Mesenchymal stem cell (in vitro differentiated cells and primary cell): Measurements from ENCODE around the gene TRAF3IP1.

ENCODE experiments used
- DNase-seq: peaks from one replicate; pipeline ENCODE4 v3.0.0-alpha.2; 2013
- H2AFZ ChIP-seq: one replicate; pipeline ENCODE4 v1.6.1; 2013; ENCODE audit warnings: low read depth, mild to moderate bottlenecking, control low read depth, inconsistent platforms, low read length, moderate library complexity
- H2AK5ac ChIP-seq: 2 replicates; pipeline ENCODE4 v1.6.1; 2013; ENCODE audit warnings: low read length, moderate library complexity, mild to moderate bottlenecking, inconsistent platforms; ENCODE audit not compliant: severe bottlenecking
- H2BK120ac ChIP-seq: one replicate; pipeline ENCODE4 v1.6.1; 2013; ENCODE audit warnings: low read depth, mild to moderate bottlenecking, inconsistent platforms, low read length, moderate library complexity
- H2BK12ac ChIP-seq, 2 experiments: one replicate each; pipeline ENCODE4 v1.6.1; 2013; ENCODE audit warnings: inconsistent platforms in 2 of 2, low read length in 2 of 2, mild to moderate bottlenecking in 2 of 2, moderate library complexity in 2 of 2, control low read depth in 1 of 2
- H2BK15ac ChIP-seq: one replicate; pipeline ENCODE4 v1.6.1; 2013; ENCODE audit warnings: mild to moderate bottlenecking, low read depth, inconsistent platforms; ENCODE audit not compliant: poor library complexity, severe bottlenecking
- H2BK5ac ChIP-seq: 2 replicates; pipeline ENCODE4 v1.6.1; 2013; ENCODE audit warnings: low read depth, mild to moderate bottlenecking, low read length, control low read depth, inconsistent platforms; ENCODE audit not compliant: poor library complexity, severe bottlenecking
- H3K14ac ChIP-seq, 2 experiments: one replicate each; pipeline ENCODE4 v1.6.1; 2013; ENCODE audit warnings: inconsistent platforms in 2 of 2, low read length in 2 of 2, control low read depth in 1 of 2, mild to moderate bottlenecking in 1 of 2, moderate library complexity in 1 of 2
- H3K18ac ChIP-seq, 2 experiments: one replicate each; pipeline ENCODE4 v1.6.1; 2013; ENCODE audit warnings: inconsistent platforms in 2 of 2, low read length in 2 of 2, control low read depth in 1 of 2, low read depth in 1 of 2, mild to moderate bottlenecking in 1 of 2
- H3K23ac ChIP-seq, 2 experiments: one replicate each; pipeline ENCODE4 v1.6.1; 2013; ENCODE audit warnings: inconsistent platforms in 2 of 2, low read length in 2 of 2, mild to moderate bottlenecking in 2 of 2, moderate library complexity in 2 of 2, control low read depth in 1 of 2
- H3K27ac ChIP-seq: 2 replicates; pipeline ENCODE4 v1.5.1; 2013; ENCODE audit warnings: mild to moderate bottlenecking, moderate library complexity, low read length, control low read depth, inconsistent platforms; ENCODE audit not compliant: poor library complexity, severe bottlenecking
- H3K27me3 ChIP-seq, 2 experiments: 2 replicates each; pipeline versions ENCODE4 v1.6.1 to v1.7.0; 2013; ENCODE audit warnings: low read length in 2 of 2, mild to moderate bottlenecking in 2 of 2, moderate library complexity in 2 of 2, control low read depth in 1 of 2, inconsistent platforms in 1 of 2; ENCODE audit not compliant: control insufficient read depth in 1 of 2, insufficient read depth in 1 of 2
- H3K36me3 ChIP-seq, 2 experiments: 2 replicates each; pipeline versions ENCODE4 v1.6.1 to v1.7.0; 2013; ENCODE audit warnings: low read length in 2 of 2, control low read depth in 1 of 2, inconsistent platforms in 1 of 2, low read depth in 1 of 2, mild to moderate bottlenecking in 1 of 2; ENCODE audit not compliant: insufficient read depth in 2 of 2, control insufficient read depth in 1 of 2
- H3K4ac ChIP-seq, 2 experiments: one replicate each; pipeline ENCODE4 v1.6.1; 2013; ENCODE audit warnings: inconsistent platforms in 2 of 2, low read length in 2 of 2, mild to moderate bottlenecking in 2 of 2, moderate library complexity in 2 of 2, control low read depth in 1 of 2, low read depth in 1 of 2
- H3K4me1 ChIP-seq: 2 replicates; pipeline ENCODE4 v1.6.1; 2013; ENCODE audit warnings: low read depth, low read length, control low read depth; ENCODE audit not compliant: control insufficient read depth, insufficient read depth
- H3K4me2 ChIP-seq: 2 replicates; pipeline ENCODE4 v1.6.1; 2013; ENCODE audit warnings: low read length, mild to moderate bottlenecking, inconsistent platforms; ENCODE audit not compliant: poor library complexity, severe bottlenecking
- H3K4me3 ChIP-seq, 2 experiments: 2 replicates each; pipeline versions ENCODE4 v1.5.1 to v1.7.0; 2013; ENCODE audit warnings: low read length in 2 of 2, mild to moderate bottlenecking in 2 of 2, control low read depth in 1 of 2, low read depth in 1 of 2; ENCODE audit not compliant: insufficient read depth in 1 of 2
- H3K79me1 ChIP-seq: replicated peaks from 2 replicates; pipeline ENCODE4 v1.6.1; 2013; ENCODE audit warnings: mild to moderate bottlenecking, control low read depth, low read length, inconsistent platforms; ENCODE audit not compliant: poor library complexity, severe bottlenecking
- H3K9ac ChIP-seq: 2 replicates; pipeline ENCODE4 v1.7.0; 2013; ENCODE audit warnings: mild to moderate bottlenecking, low read length, moderate library complexity
- H3K9me3 ChIP-seq: 2 replicates; pipeline ENCODE4 v1.7.0; 2013; ENCODE audit warnings: mild to moderate bottlenecking, low read length; ENCODE audit not compliant: control insufficient read depth
- H4K8ac ChIP-seq: one replicate; pipeline ENCODE4 v1.6.1; 2013; ENCODE audit warnings: inconsistent platforms, mild to moderate bottlenecking, low read length, moderate library complexity
- H4K91ac ChIP-seq: one replicate; pipeline ENCODE4 v1.6.1; 2013; ENCODE audit warnings: mild to moderate bottlenecking, low read length, inconsistent platforms
- WGBS: methylation state at CpG from one replicate; pipeline ENCODE4 v1.1.7; 2013; ENCODE audit warnings: mixed read lengths; 5-methylcytosine and 5-hydroxymethylcytosine counted together

The TRAF3IP1 gene

DNA sequence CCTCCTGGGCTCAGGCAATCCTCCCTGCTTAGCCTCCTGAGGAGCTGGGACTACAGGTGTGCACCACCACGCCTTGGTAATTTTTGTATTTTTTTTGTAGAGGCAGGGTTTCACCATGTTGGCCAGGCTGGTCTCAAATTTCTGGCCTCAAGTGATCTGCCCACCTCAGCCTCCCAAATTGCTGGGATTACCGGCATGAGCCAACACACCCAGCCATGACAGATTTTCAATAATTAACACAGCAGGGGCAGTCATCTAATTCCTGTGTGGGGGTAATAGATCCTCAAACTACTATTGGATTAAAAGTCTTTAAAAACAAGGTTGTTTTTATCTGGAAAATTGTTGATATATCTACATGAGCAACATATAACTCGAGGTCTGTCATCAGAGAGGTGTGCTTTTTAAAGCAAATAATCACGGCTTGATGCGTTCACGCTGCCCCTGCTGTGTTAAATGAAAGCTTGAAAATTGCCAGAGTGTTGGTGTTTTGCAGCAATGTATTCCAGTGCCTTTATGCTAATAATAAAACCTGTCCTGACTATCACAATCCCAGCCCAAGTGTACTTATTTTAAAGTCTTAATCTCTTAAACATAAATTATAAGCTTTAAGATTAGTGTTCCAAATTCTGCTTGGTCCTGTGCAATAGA is 70.8 kb downstream of the TRAF3IP1 start:
- DNase-seq = no peak
- Histone ChIP-seq H3K4me2 (no peak overlapping the region), H2BK5ac (no peak overlapping the region), H3K4ac (no peak overlapping the region), H3K79me1 (no peaks in the 10 kb centered on the region), H3K4me3 (no peak overlapping the region), H3K9ac (no peak overlapping the region), H2AFZ (no peak overlapping the region), H3K9me3 (no peaks in the 10 kb centered on the region), H3K18ac (no peak overlapping the region), H2BK12ac (no peak overlapping the region), H3K4me1 (peaks cover 9% of the 10 kb centered on the region), H2AK5ac (no peak overlapping the region), H4K91ac (no peak overlapping the region), H2BK120ac (no peak overlapping the region), H3K27ac (no peak overlapping the region), H3K23ac (no peak overlapping the region), H2BK15ac (no peak overlapping the region), H4K8ac (no peak overlapping the region), H3K36me3 (peaks cover 2 to 3% of the 10 kb centered on the region in 2 experiments), H3K27me3 (no peaks in the 10 kb centered on the region), H3K14ac (no peak overlapping the region)
- WGBS = 97% methylated on average over 4 of the region's 6 CpGs

DNA sequence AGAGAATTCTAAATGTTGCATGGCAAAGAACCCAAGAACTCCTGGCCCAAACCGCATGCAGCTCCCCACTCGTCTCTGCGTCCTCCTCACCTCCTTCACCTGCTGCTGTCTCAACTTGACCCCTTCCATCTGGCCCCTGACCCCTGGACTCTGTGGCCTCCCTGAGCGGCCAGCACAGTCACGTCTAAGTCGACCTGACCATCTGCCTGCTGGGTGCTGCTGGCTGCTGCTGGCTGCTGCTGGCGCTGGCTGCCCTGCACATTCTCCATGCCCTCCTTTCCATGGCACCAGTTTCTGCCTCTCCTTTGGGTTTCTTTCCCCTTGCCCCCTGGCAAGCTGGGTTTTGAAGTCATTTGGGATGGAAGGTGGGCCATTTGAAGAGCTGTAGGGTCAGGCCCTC is 76.3 kb downstream of the TRAF3IP1 start:
- peaks cover 9 to 24% of the 10 kb centered on the region in 2 experiments for H3K36me3 ChIP-seq

DNA sequence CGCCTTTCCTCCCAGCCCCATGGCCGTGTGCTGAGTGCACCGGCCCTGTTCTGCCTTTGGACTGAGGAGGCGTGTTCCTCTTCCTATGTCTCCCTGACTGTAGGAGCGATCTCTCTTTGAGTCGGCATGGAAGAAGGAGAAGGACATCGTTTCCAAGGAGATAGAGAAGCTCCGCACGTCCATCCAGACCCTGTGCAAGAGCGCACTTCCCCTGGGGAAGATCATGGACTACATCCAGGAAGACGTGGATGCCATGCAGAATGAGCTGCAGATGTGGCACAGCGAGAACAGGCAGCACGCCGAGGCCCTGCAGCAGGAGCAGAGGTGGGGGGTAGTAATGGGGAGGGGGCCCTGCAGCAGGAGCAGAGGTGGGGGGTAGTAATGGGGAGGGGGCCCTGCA is 77.0 kb downstream of the TRAF3IP1 start:
- Histone ChIP-seq H2BK15ac (no peak overlapping the region), H3K14ac (no peak overlapping the region), H3K36me3 (peaks cover 9 to 27% of the 10 kb centered on the region in 2 experiments), H2AFZ (no peak overlapping the region), H2BK5ac (no peak overlapping the region), H3K18ac (no peak overlapping the region), H2AK5ac (no peak overlapping the region), H3K4me1 (no peaks in the 10 kb centered on the region), H2BK12ac (no peak overlapping the region), H3K4me3 (no peak overlapping the region), H3K4me2 (no peak overlapping the region), H4K8ac (no peak overlapping the region), H3K27ac (no peak overlapping the region), H3K9ac (no peak overlapping the region), H4K91ac (peak overlapping the region; percentile 16), H3K79me1 (no peaks in the 10 kb centered on the region), H3K4ac (no peak overlapping the region), H3K9me3 (no peaks in the 10 kb centered on the region), H2BK120ac (no peak overlapping the region), H3K27me3 (no peaks in the 10 kb centered on the region), H3K23ac (no peak overlapping the region)
- WGBS = 93% methylated on average over 14 of the region's 14 CpGs
- no peak for DNase-seq

More for the DNA sequence above, 76.3 kb downstream of the TRAF3IP1 start:
- no peak overlapping the region for H2BK5ac ChIP-seq
- no peak overlapping the region for H3K14ac ChIP-seq
- no peak overlapping the region for H2BK12ac ChIP-seq
- no peak overlapping the region for H3K23ac ChIP-seq
- H3K4ac ChIP-seq = no peak overlapping the region
- no peak overlapping the region for H3K9ac ChIP-seq
- WGBS = 85% methylated on average over 6 of the region's 7 CpGs
- H3K4me2 ChIP-seq = no peak overlapping the region
- H4K8ac ChIP-seq = no peak overlapping the region
- H3K79me1 ChIP-seq = no peaks in the 10 kb centered on the region
- H2BK15ac ChIP-seq = no peak overlapping the region
- no peak overlapping the region for H2AFZ ChIP-seq
- no peak overlapping the region for H2BK120ac ChIP-seq
- no peak overlapping the region for H2AK5ac ChIP-seq
- no peak overlapping the region for H3K4me3 ChIP-seq
- H4K91ac ChIP-seq = peak overlapping the region; percentile 85
- no peaks in the 10 kb centered on the region for H3K9me3 ChIP-seq
- no peak overlapping the region for H3K27ac ChIP-seq
- no peaks in the 10 kb centered on the region for H3K27me3 ChIP-seq
- H3K4me1 ChIP-seq = no peaks in the 10 kb centered on the region
- DNase-seq = no peak
- H3K18ac ChIP-seq = no peak overlapping the region

DNA sequence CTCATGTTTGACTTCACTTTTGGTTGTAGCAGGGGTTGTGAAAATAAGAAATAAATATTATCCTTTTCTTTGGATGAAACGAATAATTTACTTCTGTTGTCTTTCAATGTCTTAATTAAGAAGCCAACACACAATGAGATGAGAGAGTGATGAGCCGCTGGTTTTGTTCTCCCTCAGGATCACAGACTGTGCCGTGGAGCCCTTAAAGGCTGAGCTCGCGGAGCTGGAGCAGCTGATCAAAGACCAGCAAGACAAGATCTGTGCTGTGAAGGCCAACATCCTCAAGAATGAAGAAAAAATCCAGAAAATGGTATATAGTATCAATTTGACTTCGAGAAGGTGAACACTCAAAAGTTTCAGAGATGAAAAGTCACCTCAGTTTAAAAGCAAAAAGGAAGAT is 78.3 kb downstream of the TRAF3IP1 start:
- Histone ChIP-seq H3K4me1 (no peaks in the 10 kb centered on the region), H3K14ac (no peak overlapping the region), H2AK5ac (no peak overlapping the region), H2BK12ac (no peak overlapping the region), H3K9me3 (no peaks in the 10 kb centered on the region), H3K79me1 (no peaks in the 10 kb centered on the region), H3K4ac (no peak overlapping the region), H4K8ac (no peak overlapping the region), H3K36me3 (peaks cover 13 to 34% of the 10 kb centered on the region in 2 experiments), H3K18ac (no peak overlapping the region), H3K23ac (no peak overlapping the region), H2BK5ac (no peak overlapping the region), H3K4me3 (no peak overlapping the region), H3K27ac (no peak overlapping the region), H3K9ac (no peak overlapping the region), H3K4me2 (no peak overlapping the region), H4K91ac (no peak overlapping the region), H2BK15ac (no peak overlapping the region), H2AFZ (no peak overlapping the region), H3K27me3 (no peaks in the 10 kb centered on the region), H2BK120ac (no peak overlapping the region)
- DNase-seq = no peak
- WGBS = 95% methylated on average over 5 of the region's 6 CpGs
